MG63 (cell line): ENCODE data around the gene C1orf185. TPM values are rescaled to one million over a fixed set of nuclear protein-coding genes. Genes with fewer than 3 reads are reported as not detected.
A peak's percentile ranks its signal among the peaks of the same experiment; 100 is the strongest.
"Not testable (repeated sequence)": the region's sequence is repeated elsewhere in the genome, so short reads cannot be mapped to it uniquely, and the experiment has no call there.

Experiments
- DNase-seq: peaks from one replicate; pipeline ENCODE4 v3.0.0-alpha.2; 2020
- H3K27me3 ChIP-seq: fragments of 250-450 bp; sonication (Bioruptor Pico); 2 replicates; pipeline ENCODE4 v1.5.1; 2020; ENCODE audit warnings: mild to moderate bottlenecking, moderate library complexity
- H3K36me3 ChIP-seq: fragments of 250-450 bp; sonication (Bioruptor Pico); 2 replicates; pipeline ENCODE4 v1.5.1; 2020; ENCODE audit warnings: mild to moderate bottlenecking, moderate library complexity
- H3K4me3 ChIP-seq: fragments of 250-450 bp; sonication (Bioruptor Pico); 2 replicates; pipeline ENCODE4 v1.5.1; 2020; ENCODE audit warnings: mild to moderate bottlenecking, moderate library complexity
- H3K9me3 ChIP-seq: fragments of 250-450 bp; sonication (Bioruptor Pico); 2 replicates; pipeline ENCODE4 v1.5.1; 2020; ENCODE audit warnings: mild to moderate bottlenecking, moderate library complexity
- total RNA-seq: library from RNA; depleted of rRNA; stranded (reverse); fragments of >200 nt; shearing (Covaris generic); gene quantifications from 2 replicates; pipeline ENCODE4 v1.2.3, GENCODE V29; 2014; ENCODE audit warnings: low replicate concordance

C1orf185 gene
- total RNA-seq, 1 experiment from 2014 or later = not detected

GRCh38 chr1:51115714-51116404 is 13.8 kb downstream of the C1orf185 start:
- H3K4me3 ChIP-seq = no peak overlapping the region
- DNase-seq = no peak
- H3K36me3 ChIP-seq = no peaks in the 10 kb centered on the region
- no peaks in the 10 kb centered on the region for H3K9me3 ChIP-seq
- H3K27me3 ChIP-seq = no peaks in the 10 kb centered on the region

- Histone ChIP-seq H3K36me3 (no peaks in the 10 kb centered on the region), H3K27me3 (no peaks in the 10 kb centered on the region), H3K4me3 (no peak overlapping the region), H3K9me3 (0 out of 2 replicates have a peak, but pooled peaks cover 3% of the 10 kb centered on the region)
- DNase-seq = no peak
Measured at GRCh38 chr1:51119331-51119730, 17.3 kb downstream of the C1orf185 start.

DNA sequence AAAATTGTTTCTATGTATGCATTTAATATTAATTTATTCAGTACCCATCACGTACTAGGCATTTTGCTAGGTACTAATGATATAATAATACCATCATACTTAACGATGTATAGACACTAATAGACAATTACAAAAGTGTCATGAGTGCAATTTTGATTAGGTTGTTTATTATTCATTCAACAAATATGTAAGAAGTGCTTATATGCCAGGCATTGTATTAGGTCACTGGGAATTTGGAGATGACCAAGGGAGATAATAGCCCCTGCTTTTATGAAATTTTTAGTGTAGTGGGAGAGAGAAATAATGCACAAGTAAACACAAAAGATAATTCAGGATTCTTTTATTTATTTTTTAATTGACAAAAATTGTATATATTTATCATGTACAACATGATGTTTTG is 18.6 kb downstream of the C1orf185 start:
- Histone ChIP-seq H3K36me3 (no peaks in the 10 kb centered on the region), H3K9me3 (0 out of 2 replicates have a peak, but pooled peaks cover 3% of the 10 kb centered on the region), H3K4me3 (no peak overlapping the region), H3K27me3 (no peaks in the 10 kb centered on the region)
- no peak for DNase-seq

GRCh38 chr1:51127152-51127551 is 25.1 kb downstream of the C1orf185 start:
- not testable (repeated sequence) for DNase-seq, H3K4me3 ChIP-seq, H3K9me3 ChIP-seq, H3K27me3 ChIP-seq, H3K36me3 ChIP-seq

DNA sequence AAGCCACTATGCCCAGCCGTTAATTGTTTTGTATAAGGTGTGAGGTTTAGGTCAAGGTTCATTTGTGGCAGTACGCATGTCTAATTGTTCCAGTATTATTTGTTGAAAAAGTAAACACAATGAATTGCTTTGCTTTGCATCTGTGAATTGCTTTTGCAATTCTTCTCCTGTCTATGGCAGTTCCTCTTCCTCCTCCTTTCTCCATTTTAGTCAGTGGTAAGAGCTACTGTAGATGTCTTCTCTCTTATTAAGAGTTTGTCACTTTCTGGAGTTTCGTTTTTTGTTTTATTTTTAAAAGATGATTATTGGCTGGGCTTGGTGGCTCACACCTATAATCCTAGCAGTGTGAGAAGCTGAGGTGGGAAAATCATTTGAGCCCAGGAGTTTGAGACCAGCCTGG is 29.2 kb downstream of the C1orf185 start:
- Histone ChIP-seq H3K36me3 (no peaks in the 10 kb centered on the region), H3K9me3 (peaks cover 22% of the 10 kb centered on the region), H3K27me3 (no peaks in the 10 kb centered on the region), H3K4me3 (no peak overlapping the region)
- no peak for DNase-seq

DNA sequence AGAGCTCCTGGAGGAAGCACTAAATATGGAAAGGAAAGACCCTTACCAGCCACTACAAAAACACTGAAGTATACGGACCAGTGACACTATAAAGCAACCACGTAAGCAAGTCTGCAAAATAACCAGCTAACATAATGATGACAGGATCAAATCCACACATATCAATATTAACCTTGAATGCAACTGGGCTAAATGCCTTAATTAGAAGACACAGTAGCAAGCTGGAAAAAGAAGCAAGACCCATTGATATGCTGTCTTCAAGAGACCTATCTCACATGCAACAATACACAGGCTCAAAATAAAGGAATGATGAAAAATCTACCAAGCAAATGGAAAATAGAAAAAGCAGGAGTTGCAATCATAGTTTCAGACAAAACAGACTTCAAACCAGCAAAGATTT is 31.0 kb downstream of the C1orf185 start:
- Histone ChIP-seq H3K9me3 (peaks cover 22% of the 10 kb centered on the region), H3K27me3 (no peaks in the 10 kb centered on the region), H3K36me3 (no peaks in the 10 kb centered on the region), H3K4me3 (no peak overlapping the region)
- no peak for DNase-seq

DNA sequence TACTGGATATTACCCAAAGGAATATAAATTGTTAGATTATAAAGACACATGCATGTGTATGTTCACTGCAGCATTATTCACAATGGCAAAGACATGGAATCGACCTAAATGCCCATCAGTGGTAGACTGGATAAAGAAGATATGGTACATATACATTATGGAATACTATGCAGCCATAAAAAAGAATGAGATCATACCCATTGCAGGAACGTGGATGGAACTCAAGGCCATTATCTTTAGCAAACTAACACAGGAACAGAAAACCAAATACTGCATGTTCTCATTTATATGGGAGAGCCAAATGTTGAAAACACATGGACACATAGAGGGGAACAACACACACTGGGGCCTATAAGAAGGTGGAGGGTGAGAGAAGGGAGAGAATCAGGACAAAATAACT is 35.7 kb downstream of the C1orf185 start:
- DNase-seq, H3K4me3 ChIP-seq, H3K27me3 ChIP-seq, H3K36me3 ChIP-seq: not testable (repeated sequence)
- H3K9me3 ChIP-seq = peaks cover 14% of the 10 kb centered on the region

GRCh38 chr1:51139474-51139873 is 37.4 kb downstream of the C1orf185 start:
- DNase-seq = no peak
- Histone ChIP-seq H3K4me3 (no peak overlapping the region), H3K27me3 (no peaks in the 10 kb centered on the region), H3K9me3 (0 out of 2 replicates have a peak, but pooled peaks cover 3% of the 10 kb centered on the region), H3K36me3 (no peaks in the 10 kb centered on the region)

- Histone ChIP-seq H3K27me3 (no peaks in the 10 kb centered on the region), H3K36me3 (no peaks in the 10 kb centered on the region), H3K4me3 (no peak overlapping the region), H3K9me3 (no peaks in the 10 kb centered on the region)
- DNase-seq = no peak
Measured at GRCh38 chr1:51147394-51147793, 45.4 kb downstream of the C1orf185 start.

DNA sequence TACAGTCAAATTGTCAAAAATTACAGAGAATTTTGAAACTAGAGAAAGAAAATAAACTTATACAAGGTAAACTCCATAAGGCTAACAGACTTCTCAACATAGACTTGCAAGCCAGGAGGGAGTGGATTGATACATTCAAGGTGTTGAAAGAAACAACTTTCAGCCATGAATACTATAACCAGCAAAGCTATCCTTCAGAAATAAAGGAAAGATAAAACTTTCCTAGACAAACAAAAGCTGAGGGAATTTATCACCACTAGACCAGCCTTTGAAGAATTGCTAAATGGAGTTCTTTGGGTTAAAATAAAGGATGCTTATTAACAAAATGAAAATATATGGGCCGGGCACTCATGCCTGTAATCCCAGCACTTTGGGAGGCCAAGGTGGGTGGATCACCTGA is 52.7 kb downstream of the C1orf185 start:
- DNase-seq = no peak
- no peaks in the 10 kb centered on the region; the same call in 1 of the 2 replicates for H3K9me3 ChIP-seq
- no peaks in the 10 kb centered on the region for H3K27me3 ChIP-seq
- H3K36me3 ChIP-seq = no peaks in the 10 kb centered on the region
- no peak overlapping the region for H3K4me3 ChIP-seq

- Histone ChIP-seq H3K36me3 (no peaks in the 10 kb centered on the region), H3K27me3 (no peaks in the 10 kb centered on the region), H3K4me3 (no peak overlapping the region), H3K9me3 (no peaks in the 10 kb centered on the region; the same call in 1 of the 2 replicates)
- DNase-seq = no peak
Measured at GRCh38 chr1:51156752-51157151, 54.7 kb downstream of the C1orf185 start.

DNA sequence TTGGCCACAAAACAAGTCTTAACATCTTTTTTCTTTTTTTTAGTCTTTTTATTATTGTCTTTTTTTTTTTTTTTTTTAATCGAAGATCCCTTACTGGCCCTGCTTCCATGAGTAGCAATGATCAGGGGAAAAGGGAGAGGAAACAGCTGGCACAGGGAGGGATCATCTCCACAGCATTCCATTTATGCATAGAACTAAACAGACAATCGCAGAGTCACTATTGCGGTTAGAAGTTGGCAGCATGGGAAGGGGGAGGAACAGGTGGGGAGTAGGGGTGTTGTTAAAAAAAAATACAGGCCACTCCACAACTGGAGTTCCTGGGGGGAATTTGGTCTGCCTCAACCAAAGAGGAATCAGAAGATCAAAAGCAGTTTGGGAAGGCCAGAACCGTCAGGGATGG is 55.4 kb downstream of the C1orf185 start:
- Histone ChIP-seq H3K36me3 (no peaks in the 10 kb centered on the region), H3K4me3 (no peak overlapping the region), H3K9me3 (no peaks in the 10 kb centered on the region; the same call in 1 of the 2 replicates), H3K27me3 (no peaks in the 10 kb centered on the region)
- DNase-seq = peak; percentile 11

GRCh38 chr1:51158263-51158662 is 56.2 kb downstream of the C1orf185 start:
- no peaks in the 10 kb centered on the region; the same call in 1 of the 2 replicates for H3K9me3 ChIP-seq
- H3K36me3 ChIP-seq = no peaks in the 10 kb centered on the region
- H3K27me3 ChIP-seq = no peaks in the 10 kb centered on the region
- no peak for DNase-seq
- H3K4me3 ChIP-seq = no peak overlapping the region

- not testable (repeated sequence) for H3K27me3 ChIP-seq, DNase-seq, H3K4me3 ChIP-seq, H3K9me3 ChIP-seq, H3K36me3 ChIP-seq
Measured at GRCh38 chr1:51162560-51162959, 60.5 kb downstream of the C1orf185 start.

- no peaks in the 10 kb centered on the region for H3K36me3 ChIP-seq
- no peak overlapping the region for H3K4me3 ChIP-seq
- no peak for DNase-seq
- H3K27me3 ChIP-seq = no peaks in the 10 kb centered on the region
- no peaks in the 10 kb centered on the region for H3K9me3 ChIP-seq
Measured at GRCh38 chr1:51165540-51165939, 63.5 kb downstream of the C1orf185 start.

GRCh38 chr1:51168266-51168845 is 66.3 kb downstream of the C1orf185 start:
- DNase-seq = no peak

DNA sequence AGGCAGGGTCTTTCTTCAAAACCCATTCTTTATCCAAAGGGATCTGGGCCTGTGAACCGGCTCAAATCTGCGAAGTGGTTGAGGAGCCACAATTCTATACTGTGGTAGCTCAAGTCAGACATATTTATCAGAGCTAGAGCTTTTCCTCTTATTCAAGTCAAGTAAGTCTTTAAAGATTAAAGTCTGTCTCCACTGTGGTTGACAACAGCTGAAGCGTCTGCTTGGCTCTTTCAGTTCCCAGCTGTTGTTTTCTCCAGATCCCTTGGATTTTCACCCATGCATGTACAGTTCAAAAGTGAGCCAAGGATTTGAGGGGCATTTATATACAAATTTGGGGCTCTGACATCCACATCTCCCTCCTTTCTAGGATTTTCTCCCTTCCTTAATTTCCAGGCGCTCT is 66.9 kb downstream of the C1orf185 start:
- Histone ChIP-seq H3K27me3 (no peaks in the 10 kb centered on the region), H3K4me3 (no peak overlapping the region), H3K9me3 (no peaks in the 10 kb centered on the region), H3K36me3 (no peaks in the 10 kb centered on the region)
- DNase-seq = no peak

More at GRCh38 chr1:51168266-51168845, 66.3 kb downstream of the C1orf185 start:
- no peaks in the 10 kb centered on the region for H3K9me3 ChIP-seq
- no peak overlapping the region for H3K4me3 ChIP-seq
- H3K27me3 ChIP-seq = no peaks in the 10 kb centered on the region
- H3K36me3 ChIP-seq = no peaks in the 10 kb centered on the region

- Histone ChIP-seq H3K27me3 (no peaks in the 10 kb centered on the region), H3K4me3 (no peak overlapping the region), H3K36me3 (no peaks in the 10 kb centered on the region), H3K9me3 (no peaks in the 10 kb centered on the region)
- DNase-seq = no peak
Measured at GRCh38 chr1:51170342-51170741, 68.3 kb downstream of the C1orf185 start.
